HG02798 (cell line): Measurements from ENCODE around the gene ARL15.

Experiments
- ATAC-seq: cut with Tn5 transposase; IDR thresholded peaks from one replicate; pipeline ENCODE4 v1.9.1; 2021; ENCODE audit warnings: mild to moderate bottlenecking; ENCODE audit not compliant: unreplicated experiment, poor library complexity

Gene ARL15

GRCh38 chr5:53965459-53965858 is 344.9 kb downstream of the ARL15 start:
- no peak for ATAC-seq

- ATAC-seq, result no peak
Observed at GRCh38 chr5:53963958-53964357, 346.4 kb downstream of the ARL15 start.

DNA sequence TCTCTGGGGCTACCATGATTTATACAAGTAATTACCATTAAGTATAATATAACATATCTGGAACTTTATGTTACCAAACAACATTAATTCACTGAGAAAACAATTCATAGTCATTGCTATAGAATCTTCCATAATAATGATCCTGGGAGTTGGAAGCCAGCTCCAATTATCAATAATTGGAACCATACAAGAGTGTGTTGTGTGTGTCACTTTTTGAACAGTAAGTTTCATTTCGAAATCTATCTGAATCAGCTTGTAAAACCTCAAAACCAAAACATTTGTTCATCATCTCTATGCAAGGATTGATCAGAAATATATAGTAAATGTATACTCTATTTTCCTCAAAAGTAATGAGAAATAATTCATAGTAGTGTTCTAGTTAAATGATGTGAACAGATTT is 348.1 kb downstream of the ARL15 start:
- ATAC-seq, result no peak

- no peak for ATAC-seq
Observed at GRCh38 chr5:53956632-53957031, 353.7 kb downstream of the ARL15 start.

GRCh38 chr5:53956196-53956595 is 354.2 kb downstream of the ARL15 start:
- no peak for ATAC-seq

DNA sequence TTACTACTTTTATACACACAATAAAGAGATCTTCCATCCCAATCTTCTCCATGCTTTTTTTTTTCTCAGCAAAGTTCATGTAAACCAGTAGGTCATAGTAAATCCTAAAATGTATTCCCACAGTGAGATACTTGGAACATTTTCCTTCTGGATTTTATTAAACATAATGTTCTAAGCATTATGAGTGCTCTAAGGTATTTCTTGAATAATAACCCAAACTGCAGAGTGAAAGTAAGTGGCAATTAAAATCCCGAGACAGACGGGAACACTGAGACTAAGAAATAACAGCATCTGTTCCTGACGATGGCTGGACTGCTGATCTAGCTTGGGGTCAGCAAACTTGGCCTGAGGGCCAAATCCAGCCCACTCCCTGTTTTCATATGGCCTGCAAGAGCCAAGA is 359.8 kb downstream of the ARL15 start:
- no peak for ATAC-seq

DNA sequence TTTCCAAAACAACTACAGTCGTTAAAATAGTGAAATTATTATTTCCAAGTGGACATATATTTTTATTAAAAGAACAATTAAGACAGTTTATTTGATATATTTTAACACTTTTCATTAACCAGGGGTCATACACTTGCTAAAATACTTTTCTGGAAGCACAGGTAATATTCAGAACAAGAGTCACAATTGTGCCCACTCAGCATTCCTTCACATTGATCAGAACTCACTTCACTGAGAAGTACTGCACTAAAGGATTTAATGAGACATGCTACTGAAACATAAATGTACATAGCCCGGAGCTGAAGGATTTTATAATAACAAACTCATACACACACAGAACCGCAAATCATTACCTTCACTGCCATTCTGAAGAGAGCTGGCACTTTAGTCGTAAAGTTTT is 361.8 kb downstream of the ARL15 start:
- ATAC-seq, result no peak

DNA sequence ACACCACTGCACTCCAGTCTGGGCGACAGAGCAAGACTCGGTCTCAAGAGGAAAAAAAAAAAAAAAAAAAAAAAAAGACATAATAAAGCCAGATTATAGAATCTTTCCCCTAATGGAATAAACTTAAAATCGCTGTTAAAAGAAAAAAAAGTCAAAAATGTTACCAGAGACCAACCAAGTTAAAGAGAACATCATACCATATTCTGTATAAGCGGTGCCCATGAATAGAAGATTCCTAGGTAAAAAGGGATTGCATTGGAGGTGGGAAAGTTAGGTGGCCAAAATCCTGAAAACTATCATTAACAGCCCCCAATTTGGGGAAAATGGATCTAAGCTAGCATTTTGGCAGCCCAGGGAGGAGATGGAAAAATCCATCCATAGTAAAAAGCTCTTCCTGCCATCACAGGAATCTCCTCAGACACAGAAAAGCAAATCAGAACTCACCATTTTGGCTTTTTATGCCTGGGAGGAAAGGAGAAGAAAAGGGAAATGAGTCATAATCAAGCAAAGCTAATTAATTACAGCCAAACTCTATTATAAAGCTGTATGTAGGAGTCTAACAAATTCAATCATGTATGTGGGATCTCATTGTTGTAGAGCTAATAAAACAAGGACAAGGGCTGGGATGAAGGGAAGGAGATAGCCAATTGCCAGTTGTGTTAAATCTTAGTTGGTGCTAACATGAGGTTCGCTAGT is 363.8 kb downstream of the ARL15 start:
- ATAC-seq, result no peak

- no peak for ATAC-seq
Observed at GRCh38 chr5:53944981-53945380, 365.4 kb downstream of the ARL15 start.

- no peak for ATAC-seq
Observed at GRCh38 chr5:53943938-53944337, 366.4 kb downstream of the ARL15 start.

DNA sequence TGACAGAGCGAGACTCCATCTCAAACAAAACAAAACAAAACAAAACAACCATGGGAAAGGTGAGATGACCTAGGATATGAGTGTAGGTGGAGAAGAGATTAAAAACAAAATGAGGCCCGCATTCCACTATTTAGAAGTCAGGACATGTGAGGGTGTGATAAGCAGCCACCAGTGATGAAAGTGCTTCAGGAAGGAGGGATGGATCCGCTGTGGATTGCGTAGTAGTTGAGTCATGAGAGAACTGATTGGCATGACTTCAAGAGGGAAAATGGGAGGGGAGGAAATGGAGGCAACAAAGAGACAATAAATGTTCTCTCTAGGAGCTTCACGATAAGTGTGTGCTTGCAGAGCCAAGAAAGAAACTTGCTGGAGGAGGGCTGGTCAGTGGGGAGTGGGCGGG is 367.6 kb downstream of the ARL15 start:
- ATAC-seq, result no peak

- no peak for ATAC-seq
Observed at GRCh38 chr5:53940921-53941320, 369.5 kb downstream of the ARL15 start.

- no peak for ATAC-seq
Observed at GRCh38 chr5:53937467-53937866, 372.9 kb downstream of the ARL15 start.

GRCh38 chr5:53936481-53937352 is 373.7 kb downstream of the ARL15 start:
- ATAC-seq, result no peak

DNA sequence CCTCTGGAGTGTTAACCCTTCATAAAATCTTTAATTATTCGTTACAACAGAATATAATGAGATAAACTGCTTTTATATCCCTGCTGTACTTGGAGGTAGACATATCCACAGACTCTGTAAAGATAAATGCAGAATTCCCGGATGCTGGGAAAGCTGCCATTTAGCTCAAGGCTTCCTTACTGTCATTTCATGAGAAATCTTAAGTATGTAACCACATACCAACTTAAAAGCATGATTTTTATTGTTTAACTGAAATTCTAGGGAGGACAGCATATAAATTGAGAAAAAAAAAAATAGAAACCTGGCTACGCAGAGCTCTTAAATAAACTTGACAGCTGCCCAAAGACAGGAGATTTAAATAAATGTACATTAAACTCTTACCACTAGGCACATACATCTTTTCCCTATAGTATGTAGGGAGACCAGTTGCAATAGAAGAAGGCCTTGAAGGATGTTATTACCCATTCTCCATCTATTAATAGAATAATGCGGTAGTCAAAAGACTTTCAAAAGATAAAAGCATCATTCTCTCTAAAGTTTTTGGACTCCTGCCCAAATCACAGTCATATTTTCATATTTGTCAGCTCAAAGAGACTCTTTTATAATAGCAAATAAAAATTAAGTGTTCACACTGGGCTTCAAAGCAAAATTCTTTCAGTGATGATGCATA is 376.1 kb downstream of the ARL15 start:
- ATAC-seq, result no peak

DNA sequence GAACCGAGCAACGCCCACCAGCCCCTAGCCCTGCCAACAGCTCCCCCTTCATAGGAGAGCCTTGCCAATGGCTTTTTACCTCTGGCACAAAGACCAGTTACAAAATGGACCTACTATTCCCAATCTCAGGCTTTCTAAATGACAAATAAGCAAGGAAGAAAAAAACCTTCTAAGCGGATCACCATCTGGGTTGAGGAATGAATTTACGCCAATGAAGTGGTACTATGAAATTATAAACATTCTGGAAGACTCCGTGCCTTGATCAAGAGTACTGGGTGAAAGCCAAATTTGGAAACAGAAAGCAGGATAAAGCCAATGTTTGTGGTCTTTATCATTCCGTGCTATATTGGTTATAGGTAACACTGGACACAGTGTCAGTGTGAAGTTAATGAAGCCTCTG is 378.0 kb downstream of the ARL15 start:
- no peak for ATAC-seq

DNA sequence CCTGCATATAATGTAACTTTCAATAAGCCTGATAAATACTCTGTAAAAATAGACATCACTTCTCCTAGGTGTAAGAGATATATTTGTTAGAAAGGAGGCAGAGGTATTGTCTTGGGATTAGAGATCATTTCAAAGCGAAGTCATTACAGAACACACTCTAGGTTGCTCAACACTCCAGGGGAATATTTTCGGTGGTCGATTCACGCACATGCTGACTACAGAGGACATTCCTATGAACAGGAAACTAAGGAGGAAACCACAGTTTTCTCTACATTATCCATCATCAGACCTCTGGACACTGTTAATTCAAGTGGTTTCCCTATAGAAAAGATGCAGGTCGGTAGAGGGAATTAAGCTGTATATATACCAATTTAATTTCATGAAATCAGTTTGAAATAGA is 379.9 kb downstream of the ARL15 start:
- no peak for ATAC-seq

DNA sequence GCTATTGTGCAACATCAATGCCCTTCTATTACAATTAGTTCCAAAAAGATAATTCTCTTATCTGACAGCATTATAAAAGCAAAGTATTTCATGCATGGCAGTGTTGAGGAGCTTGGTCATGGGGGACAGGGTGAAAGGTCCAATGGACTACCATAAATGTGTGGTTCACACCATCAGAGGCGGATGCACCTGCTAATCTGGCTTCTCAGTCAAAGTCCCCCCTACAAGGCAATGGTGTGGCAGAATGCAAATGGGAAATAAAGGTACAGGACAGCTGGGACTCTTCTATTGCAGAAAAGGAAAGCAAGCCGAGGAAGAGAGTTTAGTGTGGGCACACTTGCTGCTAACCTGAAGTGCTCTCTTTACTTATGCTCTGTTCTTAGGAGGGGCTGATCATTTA is 380.8 kb downstream of the ARL15 start:
- no peak for ATAC-seq

GRCh38 chr5:53929152-53929551 is 381.2 kb downstream of the ARL15 start:
- ATAC-seq, result no peak

DNA sequence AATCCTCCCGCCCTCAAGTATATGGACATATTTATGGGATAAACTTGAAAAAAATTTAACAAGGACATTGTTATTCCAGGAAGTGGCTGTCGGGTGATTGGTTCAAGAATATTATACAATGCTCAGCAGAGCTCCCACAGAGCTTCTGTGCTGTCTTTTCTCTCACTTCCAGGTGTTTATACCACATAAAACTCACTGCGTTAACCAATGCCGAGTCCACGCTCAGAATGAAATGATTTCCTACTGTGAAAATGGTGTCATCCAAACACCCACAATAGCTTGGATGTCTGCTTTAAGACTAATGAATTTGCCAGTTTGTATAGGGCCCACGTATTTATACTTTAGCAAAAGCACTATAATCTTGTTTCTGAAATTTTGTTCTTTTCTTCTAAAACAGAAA is 381.7 kb downstream of the ARL15 start:
- no peak for ATAC-seq

DNA sequence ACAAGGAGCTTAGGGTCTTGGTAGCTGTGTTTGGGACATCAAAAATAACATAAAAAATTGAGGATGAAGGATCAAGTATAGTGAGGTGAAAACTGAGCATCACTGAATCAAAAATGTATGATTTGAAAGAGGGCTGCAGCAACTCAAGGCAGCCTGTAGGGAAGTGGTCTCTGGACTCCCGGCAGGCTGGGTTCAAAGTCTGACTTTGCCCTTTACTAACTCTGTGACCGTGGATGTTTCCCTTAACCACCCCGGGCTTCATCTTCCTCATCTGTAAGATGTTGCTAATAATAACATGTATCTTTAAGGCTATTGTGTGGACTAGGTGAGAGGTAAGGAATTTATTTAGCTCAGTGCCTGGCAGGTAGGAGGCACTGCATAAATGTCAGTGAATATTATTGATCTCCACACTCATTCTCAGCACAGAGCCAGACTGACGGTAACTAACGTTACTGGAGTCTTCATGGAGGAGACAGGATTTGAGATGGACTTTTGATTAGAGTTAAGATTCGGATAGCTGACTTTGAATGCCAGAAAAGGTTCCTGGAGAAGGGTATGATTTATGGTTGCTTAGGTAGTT is 382.6 kb downstream of the ARL15 start:
- no peak for ATAC-seq
